Hepatocyte (in vitro differentiated cells): Measurements from ENCODE around the gene RETREG2. TPM values are rescaled to one million over a fixed set of nuclear protein-coding genes. Genes with fewer than 3 reads are reported as not detected.
"Not testable (repeated sequence)": the region's sequence is repeated elsewhere in the genome, so short reads cannot be mapped to it uniquely, and the experiment has no call there.

Experiments
- DNase-seq: peaks from one replicate; pipeline ENCODE4 v3.0.0-alpha.2; 2016; ENCODE audit warnings: low spot score
- H2AFZ ChIP-seq: fragments of 200-600 bp; sonication (generic); 2 replicates; pipeline ENCODE4 v1.6.0; 2016; ENCODE audit warnings: antibody characterized with exemption, mild to moderate bottlenecking
- H3K27ac ChIP-seq: fragments of 200-600 bp; sonication (generic); 2 replicates; pipeline ENCODE4 v1.5.1; 2016; ENCODE audit warnings: mild to moderate bottlenecking
- H3K27me3 ChIP-seq: fragments of 200-600 bp; sonication (generic); 2 replicates; pipeline ENCODE4 v1.6.1; 2016
- H3K36me3 ChIP-seq: fragments of 200-600 bp; sonication (generic); replicated peaks from 2 replicates; pipeline ENCODE4 v1.5.1; 2016; ENCODE audit warnings: low read depth; ENCODE audit not compliant: insufficient read depth
- H3K4me1 ChIP-seq: fragments of 200-600 bp; sonication (generic); 2 replicates; pipeline ENCODE4 v1.5.1; 2016; ENCODE audit warnings: mild to moderate bottlenecking, moderate library complexity; ENCODE audit not compliant: insufficient read depth
- H3K4me2 ChIP-seq: fragments of 200-600 bp; sonication (generic); 2 replicates; pipeline ENCODE4 v1.6.0; 2016
- H3K4me3 ChIP-seq: fragments of 200-600 bp; sonication (generic); 2 replicates; pipeline ENCODE4 v1.5.1; 2016; ENCODE audit warnings: mild to moderate bottlenecking
- H3K79me2 ChIP-seq: fragments of 200-600 bp; sonication (generic); 2 replicates; pipeline ENCODE4 v1.6.0; 2017; ENCODE audit warnings: mild to moderate bottlenecking
- H3K9me2 ChIP-seq: fragments of 200-600 bp; sonication (generic); replicated peaks from 2 replicates; pipeline ENCODE4 v1.6.0; 2017; ENCODE audit warnings: mild to moderate bottlenecking; ENCODE audit not compliant: insufficient read depth
- H3K9me3 ChIP-seq: fragments of 200-600 bp; sonication (generic); 2 replicates; pipeline ENCODE4 v1.5.1; 2016; ENCODE audit warnings: low read depth, mild to moderate bottlenecking
- H4K20me1 ChIP-seq: fragments of 200-600 bp; sonication (generic); 2 replicates; pipeline ENCODE4 v1.6.0; 2016; ENCODE audit warnings: mild to moderate bottlenecking; ENCODE audit not compliant: insufficient read depth, poor library complexity, severe bottlenecking
- EZH2 ChIP-seq: fragments of 200-600 bp; sonication (generic); IDR thresholded peaks from 2 replicates; pipeline ENCODE4 v1.6.1; 2016; ENCODE audit warnings: antibody characterized with exemption, mild to moderate bottlenecking, borderline replicate concordance
- EZH2phosphoT487 ChIP-seq: fragments of 200-600 bp; sonication (generic); IDR thresholded peaks from one replicate; pipeline ENCODE4 v1.6.1; 2018; ENCODE audit warnings: antibody characterized with exemption, mild to moderate bottlenecking, low read depth, moderate library complexity; ENCODE audit not compliant: unreplicated experiment, severe bottlenecking
- WGBS: methylation state at CpG from one replicate; pipeline ENCODE4 v1.1.6; 2016; ENCODE audit warnings: low lambda C conversion rate; ENCODE audit errors: missing lambda C conversion rate; 5-methylcytosine and 5-hydroxymethylcytosine counted together
- polyA plus RNA-seq: library from polyadenylated mRNA; unstranded; fragments of >200 nt; fragmentation: Nextera tagmentation; extraction: Ambion mirVana; gene quantifications from 2 replicates; pipeline ENCODE4 v1.2.1, GENCODE V29; 2016
- total RNA-seq: library from RNA; depleted of rRNA; stranded (reverse); fragments of >200 nt; gene quantifications from 2 replicates; pipeline ENCODE4 v1.2.3, GENCODE V29; 2014
- TF ChIP-seq, protein P1 (sequence below): fragments of 200-600 bp; sonication (generic); IDR thresholded peaks from 2 replicates; pipeline ENCODE4 v1.5.1; 2016; ENCODE audit warnings: antibody characterized with exemption, mild to moderate bottlenecking; ENCODE audit not compliant: poor library complexity

Gene RETREG2
- total and polyA plus RNA-seq, 2 experiments from 2014 or later: 90.7 to 93.3 TPM

DNA sequence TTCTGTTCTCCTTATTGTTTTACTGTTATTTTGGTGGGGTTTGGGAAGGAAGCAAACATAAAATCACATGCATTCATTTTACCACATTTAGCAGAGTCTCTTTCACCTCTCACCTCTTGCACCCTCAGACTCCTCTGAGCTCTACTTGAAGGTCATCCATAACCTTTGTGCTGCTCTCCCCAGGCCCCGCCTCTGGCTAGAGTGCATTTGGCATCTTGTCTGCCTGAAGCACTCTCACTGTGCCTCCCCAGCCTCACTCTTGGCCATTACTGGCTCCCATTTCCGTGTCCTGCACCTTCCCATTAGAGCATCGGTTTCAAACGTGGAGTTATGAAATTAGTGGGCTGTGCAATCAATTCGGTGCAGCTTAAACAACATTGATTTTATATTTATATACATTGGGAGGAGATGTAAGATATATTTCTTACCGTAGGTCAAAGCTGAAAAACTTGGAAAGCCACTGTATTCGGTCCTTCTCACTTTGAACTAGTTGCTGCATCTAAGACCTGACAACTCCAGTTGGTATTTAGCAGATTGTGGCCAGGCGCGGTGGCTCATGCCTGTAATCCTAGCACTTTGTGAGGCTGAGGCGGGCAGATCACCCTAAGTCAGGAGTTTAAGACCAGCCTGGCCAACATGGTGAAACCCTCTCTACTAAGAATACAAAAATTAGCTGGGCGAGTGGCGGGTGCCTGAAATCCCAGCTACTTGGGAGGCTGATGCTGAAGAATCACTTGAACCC lies 21.6 kb downstream of the RETREG2 start:
- no peaks in the 10 kb centered on the region for H3K9me3 ChIP-seq
- H3K4me3 ChIP-seq: no peak overlapping the region
- TF ChIP-seq, protein P1, sequence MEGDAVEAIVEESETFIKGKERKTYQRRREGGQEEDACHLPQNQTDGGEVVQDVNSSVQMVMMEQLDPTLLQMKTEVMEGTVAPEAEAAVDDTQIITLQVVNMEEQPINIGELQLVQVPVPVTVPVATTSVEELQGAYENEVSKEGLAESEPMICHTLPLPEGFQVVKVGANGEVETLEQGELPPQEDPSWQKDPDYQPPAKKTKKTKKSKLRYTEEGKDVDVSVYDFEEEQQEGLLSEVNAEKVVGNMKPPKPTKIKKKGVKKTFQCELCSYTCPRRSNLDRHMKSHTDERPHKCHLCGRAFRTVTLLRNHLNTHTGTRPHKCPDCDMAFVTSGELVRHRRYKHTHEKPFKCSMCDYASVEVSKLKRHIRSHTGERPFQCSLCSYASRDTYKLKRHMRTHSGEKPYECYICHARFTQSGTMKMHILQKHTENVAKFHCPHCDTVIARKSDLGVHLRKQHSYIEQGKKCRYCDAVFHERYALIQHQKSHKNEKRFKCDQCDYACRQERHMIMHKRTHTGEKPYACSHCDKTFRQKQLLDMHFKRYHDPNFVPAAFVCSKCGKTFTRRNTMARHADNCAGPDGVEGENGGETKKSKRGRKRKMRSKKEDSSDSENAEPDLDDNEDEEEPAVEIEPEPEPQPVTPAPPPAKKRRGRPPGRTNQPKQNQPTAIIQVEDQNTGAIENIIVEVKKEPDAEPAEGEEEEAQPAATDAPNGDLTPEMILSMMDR: no peak
- no peak for TF ChIP-seq EZH2phosphoT487
- no peak for TF ChIP-seq EZH2
- no peaks in the 10 kb centered on the region for H3K79me2 ChIP-seq
- no peaks in the 10 kb centered on the region for H4K20me1 ChIP-seq
- no peaks in the 10 kb centered on the region for H3K4me1 ChIP-seq
- DNase-seq: no peak
- no peak overlapping the region for H2AFZ ChIP-seq
- H3K9me2 ChIP-seq: no peaks in the 10 kb centered on the region
- 83% methylated on average over 12 of the region's 12 CpGs for WGBS
- H3K27ac ChIP-seq: no peak overlapping the region
- H3K36me3 ChIP-seq: no peaks in the 10 kb centered on the region
- H3K27me3 ChIP-seq: no peaks in the 10 kb centered on the region
- H3K4me2 ChIP-seq: no peak overlapping the region

DNA sequence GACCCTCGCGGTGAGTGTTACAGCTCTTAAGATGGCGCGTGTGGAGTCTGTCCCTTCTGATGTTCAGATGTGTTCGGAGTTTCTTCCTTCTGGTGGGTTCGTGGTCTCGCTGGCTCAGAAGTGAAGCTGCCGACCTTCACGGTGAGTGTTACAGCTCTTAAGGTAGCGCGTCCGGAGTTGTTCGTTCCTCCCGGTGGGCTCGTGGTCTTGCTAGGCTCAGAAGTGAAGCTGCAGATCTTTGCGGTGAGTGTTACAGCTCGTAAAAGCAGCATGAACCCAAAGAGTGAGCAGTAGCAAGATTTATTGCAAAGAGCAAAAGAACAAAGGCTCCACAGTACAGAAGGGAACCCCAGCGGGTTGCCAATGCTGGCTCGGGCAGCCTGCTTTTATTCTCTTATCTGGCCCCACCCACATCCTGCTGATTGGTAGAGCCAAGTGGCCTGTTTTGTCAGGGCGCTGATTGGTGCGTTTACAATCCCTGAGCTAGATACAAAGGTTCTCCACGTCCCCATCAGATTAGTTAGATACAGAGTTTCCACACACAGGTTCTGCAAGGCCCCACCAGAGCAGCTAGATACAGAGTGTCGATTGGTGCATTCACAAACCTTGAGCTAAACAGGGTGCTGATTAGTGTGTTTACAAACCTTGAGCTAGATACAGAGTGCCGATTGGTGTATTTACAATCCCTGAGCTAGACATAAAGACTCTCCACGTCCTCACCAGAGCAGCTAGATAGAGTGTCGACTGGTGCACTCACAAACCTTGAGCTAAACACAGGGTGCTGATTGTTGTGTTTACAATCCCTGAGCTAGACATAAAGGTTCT lies 22.6 kb downstream of the RETREG2 start:
- H3K36me3 ChIP-seq, H3K27me3 ChIP-seq, H3K4me2 ChIP-seq, H3K9me2 ChIP-seq, H3K27ac ChIP-seq, DNase-seq, H3K79me2 ChIP-seq, H3K4me1 ChIP-seq, H4K20me1 ChIP-seq, H2AFZ ChIP-seq, H3K9me3 ChIP-seq, H3K4me3 ChIP-seq: not testable (repeated sequence)
- whole genome bisulfite sequencing: 80% methylated on average over 26 of the region's 26 CpGs

DNA sequence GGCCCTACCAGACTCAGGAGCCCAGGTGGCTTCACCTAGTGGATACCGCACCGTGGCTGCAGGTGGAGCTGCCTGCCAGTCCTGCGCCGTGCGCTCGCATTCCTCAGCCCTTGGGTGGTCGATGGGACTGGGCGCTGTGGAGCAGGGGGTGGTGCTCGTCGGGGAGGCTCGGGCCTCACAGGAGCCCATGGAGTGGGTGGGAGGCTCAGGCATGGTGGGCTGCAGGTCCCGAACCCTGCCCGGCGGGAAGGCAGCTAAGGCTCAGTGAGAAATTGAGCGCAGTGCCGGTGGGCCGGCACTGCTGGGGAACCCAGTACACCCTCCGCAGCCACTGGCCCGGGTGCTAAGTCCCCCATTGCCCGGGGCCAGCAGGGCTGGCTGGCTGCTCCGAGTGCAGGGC lies 23.3 kb downstream of the RETREG2 start:
- WGBS: 93% methylated on average over 20 of the region's 21 CpGs
- not testable (repeated sequence) for H3K4me2 ChIP-seq, DNase-seq, H3K79me2 ChIP-seq, H3K9me3 ChIP-seq, H3K4me1 ChIP-seq, H3K36me3 ChIP-seq, H3K9me2 ChIP-seq, H4K20me1 ChIP-seq, H3K4me3 ChIP-seq, H3K27ac ChIP-seq, H3K27me3 ChIP-seq, H2AFZ ChIP-seq

DNA sequence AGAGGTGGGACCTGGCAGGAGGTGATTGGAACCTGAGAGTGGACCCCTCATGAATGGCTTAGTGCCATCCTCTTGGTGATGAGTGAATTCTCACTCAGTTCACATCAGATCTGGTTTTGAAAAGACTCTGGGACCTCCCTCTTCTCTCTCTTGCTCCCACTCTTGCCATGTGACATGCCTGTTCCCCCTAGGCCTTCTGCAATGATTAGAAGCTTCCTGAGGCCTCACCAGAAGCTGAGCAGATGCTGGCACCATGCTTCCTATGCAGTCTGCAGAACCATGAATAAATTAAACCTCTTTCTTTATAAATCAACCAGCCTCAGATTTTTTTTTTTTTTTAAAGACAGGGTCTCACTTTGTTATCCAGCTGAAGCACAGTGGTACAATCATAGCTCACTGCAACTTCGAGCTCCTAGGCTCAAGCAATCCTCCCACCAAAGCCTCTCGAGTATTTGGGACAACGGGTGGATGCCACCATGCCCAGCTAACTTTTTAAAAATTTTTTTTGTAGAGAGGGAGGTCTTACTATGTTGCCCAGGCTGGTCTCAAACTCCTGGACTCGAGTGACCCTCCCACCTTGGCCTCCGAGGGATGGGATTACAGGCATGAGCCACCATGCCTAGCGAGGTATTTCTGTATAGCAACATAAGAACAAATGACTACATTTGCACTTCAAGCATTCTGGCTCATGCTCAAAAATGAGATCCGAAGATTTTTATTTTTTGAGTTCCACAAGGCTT lies 26.5 kb downstream of the RETREG2 start:
- H3K9me3 ChIP-seq: no peaks in the 10 kb centered on the region
- H3K27ac ChIP-seq: no peak overlapping the region
- no peak overlapping the region for H3K4me3 ChIP-seq
- 98% methylated on average over 7 of the region's 7 CpGs for WGBS
- no peak overlapping the region for H2AFZ ChIP-seq
- H3K4me1 ChIP-seq: peaks cover 20% of the 10 kb centered on the region
- H3K4me2 ChIP-seq: no peak overlapping the region
- H4K20me1 ChIP-seq: peaks cover 3% of the 10 kb centered on the region
- DNase-seq: no peak
- H3K79me2 ChIP-seq: peaks cover 6% of the 10 kb centered on the region
- H3K27me3 ChIP-seq: no peaks in the 10 kb centered on the region
- no peaks in the 10 kb centered on the region for H3K36me3 ChIP-seq
- no peaks in the 10 kb centered on the region for H3K9me2 ChIP-seq
- no peak for TF ChIP-seq EZH2
- TF ChIP-seq EZH2phosphoT487: no peak
- TF ChIP-seq, protein P1: no peak
